Mesenteric fat pad (tissue), 1 donor: ENCODE results near the gene MXI1. TPM values are rescaled to one million over a fixed set of nuclear protein-coding genes. Genes with fewer than 3 reads are reported as not detected.

Source experiments
- DNase-seq: peaks from one replicate; pipeline ENCODE4 v3.0.0-alpha.2; 2020; ENCODE audit warnings: low spot score
- total RNA-seq: library from RNA; stranded (reverse); fragmentation: NEBNext Ultra II Directional; extraction: Animal tissue kit (Norgen Biotek cat#: 25700); gene quantifications from one replicate; pipeline ENCODE4 v1.2.1, GENCODE V29; 2021
- donor health status: DM: yes; HTN: yes; CAD: no.

MXI1 gene
- total RNA-seq, 1 donor from 2014 or later = 23.7 TPM

GRCh38 chr10:110274072-110274627 is 66.7 kb downstream of the MXI1 start:
- no peak for DNase-seq

GRCh38 chr10:110274647-110275046 is 67.2 kb downstream of the MXI1 start:
- no peak for DNase-seq

- no peak for DNase-seq
These were observed 67.8 kb downstream of the MXI1 start for GRCh38 chr10:110275128-110275729.

- no peak for DNase-seq
These were observed 69.2 kb downstream of the MXI1 start for GRCh38 chr10:110276603-110277002.

- no peak for DNase-seq
These were observed 70.2 kb downstream of the MXI1 start for GRCh38 chr10:110277591-110277990.

GRCh38 chr10:110278562-110279406 is 71.4 kb downstream of the MXI1 start:
- no peak for DNase-seq

- DNase-seq = no peak
These were observed 72.1 kb downstream of the MXI1 start for GRCh38 chr10:110279407-110279986.

GRCh38 chr10:110284262-110284661 is 76.9 kb downstream of the MXI1 start:
- DNase-seq = no peak

GRCh38 chr10:110285501-110285900 is 78.1 kb downstream of the MXI1 start:
- DNase-seq = no peak

GRCh38 chr10:110286841-110287240 is 79.4 kb downstream of the MXI1 start:
- DNase-seq = no peak

GRCh38 chr10:110296966-110297365 is 89.6 kb downstream of the MXI1 start:
- DNase-seq = no peak

- no peak for DNase-seq
These were observed 93.1 kb downstream of the MXI1 start for GRCh38 chr10:110300486-110300986.

GRCh38 chr10:110303681-110304080 is 96.3 kb downstream of the MXI1 start:
- no peak for DNase-seq

- DNase-seq = peak; percentile 91
These were observed 97.0 kb downstream of the MXI1 start for GRCh38 chr10:110304394-110304779.

- DNase-seq = peak; percentile 98
These were observed 97.5 kb downstream of the MXI1 start, which contains the start of gene SMNDC1 for GRCh38 chr10:110304780-110305421. SMNDC1 (minus strand) TSS chr10:110304920; CDS start chr10:110303587, 1,333 bp downstream.

- no peak for DNase-seq
These were observed 98.5 kb downstream of the MXI1 start for GRCh38 chr10:110305767-110306451.

- DNase-seq = no peak
These were observed 99.0 kb downstream of the MXI1 start for GRCh38 chr10:110306452-110306768.

GRCh38 chr10:110307805-110308204 is 100.4 kb downstream of the MXI1 start:
- no peak for DNase-seq

GRCh38 chr10:110310741-110311140 is 103.3 kb downstream of the MXI1 start:
- DNase-seq = no peak

GRCh38 chr10:110311357-110311949 is 104.0 kb downstream of the MXI1 start:
- no peak for DNase-seq
